ENCODE data around the gene PAK6.

Gene PAK6

DNA sequence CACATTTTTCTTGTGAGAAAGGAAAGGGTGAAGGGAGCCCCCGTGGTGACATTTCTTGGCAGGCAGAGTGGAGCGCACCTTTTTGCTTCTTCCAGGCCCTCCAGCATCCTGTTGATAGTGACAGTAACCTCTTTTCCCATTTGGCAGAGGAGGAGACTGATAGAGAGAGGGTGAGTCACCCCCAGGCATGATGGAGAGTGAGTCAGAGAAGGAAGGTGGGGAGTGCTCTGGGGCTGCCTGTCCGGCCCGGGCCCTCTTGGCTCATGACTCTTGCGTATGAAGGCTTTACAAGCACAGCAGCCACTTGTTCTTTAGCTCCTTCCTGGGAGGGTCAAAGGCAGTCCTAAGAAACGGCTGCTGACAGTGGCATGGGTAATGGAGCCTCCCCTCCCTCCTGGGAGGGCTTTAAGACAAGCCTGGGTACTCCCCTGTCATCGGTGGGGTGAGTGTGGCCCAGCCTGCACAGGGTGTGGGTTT lies 28.0 kb downstream of the PAK6 start:
- H3K27me3 ChIP-seq (replicated peaks; ENCODE audit: control insufficient read depth, insufficient read depth, low read length, poor library complexity, severe bottlenecking): no peaks in the 10 kb centered on the region
- H3K4me1 ChIP-seq (ENCODE audit: control insufficient read depth, insufficient read depth, low read length, poor library complexity, severe bottlenecking): no peaks in the 10 kb centered on the region
- no peak overlapping the region for H3K4me3 ChIP-seq (ENCODE audit: insufficient read depth, low read depth, low read length, poor library complexity, severe bottlenecking)
- DNase-seq: no peak
- H3K9me3 ChIP-seq (ENCODE audit: control insufficient read depth, low read length): no peaks in the 10 kb centered on the region
- H3K36me3 ChIP-seq (ENCODE audit: control insufficient read depth, insufficient read depth, low read length): no peaks in the 10 kb centered on the region
- no peak overlapping the region for H3K27ac ChIP-seq (ENCODE audit: insufficient read depth, low read length, poor library complexity, severe bottlenecking)

DNA sequence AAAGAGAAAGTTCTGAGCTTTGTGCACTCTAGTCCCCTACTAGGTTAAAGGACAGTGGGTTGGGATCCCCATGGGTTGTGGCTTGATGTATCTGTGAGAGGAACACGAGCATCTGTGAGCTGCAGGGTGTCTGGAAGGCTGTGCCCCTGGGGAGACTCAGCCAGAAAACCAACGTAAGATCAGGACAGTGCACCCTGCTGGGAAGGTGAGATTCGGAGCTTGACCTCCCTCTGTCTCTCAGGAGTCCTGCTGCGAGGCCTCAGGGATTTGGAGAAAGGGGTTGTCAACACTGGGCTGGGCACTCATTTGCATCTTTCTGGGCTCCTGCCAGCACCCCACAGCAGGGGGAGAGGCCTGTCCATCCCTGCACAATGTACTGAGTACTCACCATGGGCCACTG lies 28.8 kb downstream of the PAK6 start:
- no peak for DNase-seq
- H3K4me1 ChIP-seq (ENCODE audit: control insufficient read depth, insufficient read depth, low read length, poor library complexity, severe bottlenecking): no peaks in the 10 kb centered on the region
- no peaks in the 10 kb centered on the region for H3K27me3 ChIP-seq (replicated peaks; ENCODE audit: control insufficient read depth, insufficient read depth, low read length, poor library complexity, severe bottlenecking)
- H3K36me3 ChIP-seq (ENCODE audit: control insufficient read depth, insufficient read depth, low read length): no peaks in the 10 kb centered on the region
- no peaks in the 10 kb centered on the region for H3K9me3 ChIP-seq (ENCODE audit: control insufficient read depth, low read length)
- H3K27ac ChIP-seq (ENCODE audit: insufficient read depth, low read length, poor library complexity, severe bottlenecking): no peak overlapping the region
- H3K4me3 ChIP-seq (ENCODE audit: insufficient read depth, low read depth, low read length, poor library complexity, severe bottlenecking): no peak overlapping the region

DNA sequence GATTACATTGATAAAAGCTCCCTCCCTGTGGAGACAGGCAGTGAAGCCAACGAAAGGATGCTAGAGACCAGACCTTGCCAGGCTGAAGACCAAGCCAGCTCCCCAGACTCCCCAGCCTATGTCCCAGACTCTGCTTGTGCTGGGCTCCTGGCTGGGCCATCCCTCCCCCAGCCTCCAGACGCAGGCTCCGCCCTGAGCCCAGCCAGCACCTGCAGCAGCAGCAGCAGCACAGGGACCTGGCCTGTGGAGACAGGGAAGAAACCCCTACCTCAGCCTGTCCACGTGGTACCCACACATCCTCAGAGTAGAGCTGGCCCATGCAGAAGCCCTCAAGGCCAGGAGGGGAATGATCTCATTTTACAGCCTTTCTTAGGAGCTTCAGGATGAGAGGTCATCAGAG lies 30.7 kb downstream of the PAK6 start:
- Histone ChIP-seq H3K27ac (ENCODE audit: insufficient read depth, low read length, poor library complexity, severe bottlenecking) (no peak overlapping the region), H3K4me3 (ENCODE audit: insufficient read depth, low read depth, low read length, poor library complexity, severe bottlenecking) (no peak overlapping the region), H3K4me1 (ENCODE audit: control insufficient read depth, insufficient read depth, low read length, poor library complexity, severe bottlenecking) (no peaks in the 10 kb centered on the region), H3K9me3 (ENCODE audit: control insufficient read depth, low read length) (no peaks in the 10 kb centered on the region), H3K36me3 (ENCODE audit: control insufficient read depth, insufficient read depth, low read length) (no peaks in the 10 kb centered on the region), H3K27me3 (replicated peaks; ENCODE audit: control insufficient read depth, insufficient read depth, low read length, poor library complexity, severe bottlenecking) (no peaks in the 10 kb centered on the region)
- DNase-seq: no peak

DNA sequence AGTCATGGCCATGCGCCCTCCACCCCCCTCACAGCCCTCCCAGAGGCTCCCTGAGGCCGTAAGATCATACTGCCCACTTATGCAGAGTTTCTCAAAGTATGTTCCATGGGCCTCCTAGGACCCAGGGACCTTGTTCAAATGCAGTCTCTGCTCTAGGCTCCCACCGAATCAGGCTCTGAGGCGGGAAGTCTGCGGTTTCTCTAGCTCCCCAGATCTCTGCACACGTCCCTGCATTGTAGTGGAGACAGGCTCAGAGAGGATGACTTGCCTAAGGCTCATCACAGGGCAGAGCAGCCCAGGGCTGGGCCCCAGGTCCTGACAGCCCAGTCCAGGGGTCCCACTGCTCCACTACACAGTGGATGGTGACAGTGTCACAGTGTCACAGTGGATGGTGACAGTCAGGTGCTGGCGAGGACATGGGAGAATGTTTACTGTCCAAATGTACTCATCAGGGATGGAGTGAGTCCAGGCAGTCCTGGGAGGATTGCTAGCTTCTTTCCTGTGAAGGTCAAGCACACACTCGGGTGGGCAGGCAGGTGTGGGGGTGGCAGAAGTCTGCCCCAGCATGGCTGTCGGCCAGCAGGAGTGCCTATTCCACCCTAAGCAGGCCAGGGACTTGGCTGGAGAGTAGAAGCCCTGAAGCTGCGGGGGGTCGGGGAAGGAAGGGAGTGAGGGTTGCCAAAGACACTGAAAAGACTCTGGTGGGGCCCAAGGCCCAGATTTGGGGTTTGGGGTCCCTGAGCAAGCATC lies 31.6 kb downstream of the PAK6 start:
- no peak for DNase-seq
- no peak overlapping the region for H3K27ac ChIP-seq (ENCODE audit: insufficient read depth, low read length, poor library complexity, severe bottlenecking)
- H3K9me3 ChIP-seq (ENCODE audit: control insufficient read depth, low read length): no peaks in the 10 kb centered on the region
- H3K36me3 ChIP-seq (ENCODE audit: control insufficient read depth, insufficient read depth, low read length): no peaks in the 10 kb centered on the region
- H3K4me1 ChIP-seq (ENCODE audit: control insufficient read depth, insufficient read depth, low read length, poor library complexity, severe bottlenecking): no peaks in the 10 kb centered on the region
- H3K27me3 ChIP-seq (replicated peaks; ENCODE audit: control insufficient read depth, insufficient read depth, low read length, poor library complexity, severe bottlenecking): no peaks in the 10 kb centered on the region
- no peak overlapping the region for H3K4me3 ChIP-seq (ENCODE audit: insufficient read depth, low read depth, low read length, poor library complexity, severe bottlenecking)

DNA sequence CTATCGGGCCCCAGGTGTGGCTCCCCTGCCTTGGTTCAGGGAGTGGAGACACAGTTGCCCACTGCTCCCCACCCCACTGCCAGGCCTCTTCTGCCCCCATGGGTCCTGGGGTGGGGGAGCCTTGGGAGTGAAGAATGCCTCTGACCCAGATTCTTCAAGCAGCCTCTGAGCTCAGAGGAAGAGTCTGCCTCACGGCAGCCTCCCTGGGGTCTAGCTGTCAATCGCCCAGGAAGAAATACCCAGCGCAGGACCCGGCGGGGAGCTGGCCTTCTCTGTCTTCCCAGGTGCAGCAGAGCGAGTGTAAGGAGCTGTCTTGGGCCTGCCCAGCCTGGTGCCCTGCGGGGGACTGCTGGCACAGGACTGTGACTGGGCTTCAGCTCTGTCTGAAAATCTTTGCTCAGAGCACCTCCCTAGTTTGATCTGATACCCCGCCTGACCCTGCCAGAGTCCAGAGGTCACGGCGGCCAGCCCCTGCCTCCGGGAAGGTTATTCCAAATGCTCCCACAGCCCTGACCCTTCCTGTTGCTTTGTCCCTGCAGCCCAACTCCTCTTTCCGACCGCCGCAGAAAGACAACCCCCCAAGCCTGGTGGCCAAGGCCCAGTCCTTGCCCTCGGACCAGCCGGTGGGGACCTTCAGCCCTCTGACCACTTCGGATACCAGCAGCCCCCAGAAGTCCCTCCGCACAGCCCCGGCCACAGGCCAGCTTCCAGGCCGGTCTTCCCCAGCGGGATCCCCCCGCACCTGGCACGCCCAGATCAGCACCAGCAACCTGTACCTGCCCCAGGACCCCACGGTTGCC lies 33.0 kb downstream of the PAK6 start:
- no peaks in the 10 kb centered on the region for H3K27me3 ChIP-seq (replicated peaks; ENCODE audit: control insufficient read depth, insufficient read depth, low read length, poor library complexity, severe bottlenecking)
- no peak overlapping the region for H3K27ac ChIP-seq (ENCODE audit: insufficient read depth, low read length, poor library complexity, severe bottlenecking)
- H3K9me3 ChIP-seq (ENCODE audit: control insufficient read depth, low read length): no peaks in the 10 kb centered on the region
- no peaks in the 10 kb centered on the region for H3K4me1 ChIP-seq (ENCODE audit: control insufficient read depth, insufficient read depth, low read length, poor library complexity, severe bottlenecking)
- no peak overlapping the region for H3K4me3 ChIP-seq (ENCODE audit: insufficient read depth, low read depth, low read length, poor library complexity, severe bottlenecking)
- DNase-seq: no peak
- H3K36me3 ChIP-seq (ENCODE audit: control insufficient read depth, insufficient read depth, low read length): no peaks in the 10 kb centered on the region

DNA sequence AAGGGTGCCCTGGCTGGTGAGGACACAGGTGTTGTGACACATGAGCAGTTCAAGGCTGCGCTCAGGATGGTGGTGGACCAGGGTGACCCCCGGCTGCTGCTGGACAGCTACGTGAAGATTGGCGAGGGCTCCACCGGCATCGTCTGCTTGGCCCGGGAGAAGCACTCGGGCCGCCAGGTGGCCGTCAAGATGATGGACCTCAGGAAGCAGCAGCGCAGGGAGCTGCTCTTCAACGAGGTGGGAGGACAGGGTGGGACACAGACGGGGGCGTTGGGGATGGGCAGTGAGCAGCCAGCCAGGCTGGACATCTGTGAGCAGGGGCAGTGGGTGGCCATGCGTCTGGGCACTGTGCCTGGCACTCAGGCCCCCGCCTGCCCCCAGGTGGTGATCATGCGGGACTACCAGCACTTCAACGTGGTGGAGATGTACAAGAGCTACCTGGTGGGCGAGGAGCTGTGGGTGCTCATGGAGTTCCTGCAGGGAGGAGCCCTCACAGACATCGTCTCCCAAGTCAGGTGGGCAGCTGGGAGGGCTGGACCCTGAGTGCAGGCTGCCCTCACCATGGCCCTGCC lies 33.7 kb downstream of the PAK6 start:
- DNase-seq: no peak
- Histone ChIP-seq H3K4me1 (ENCODE audit: control insufficient read depth, insufficient read depth, low read length, poor library complexity, severe bottlenecking) (no peaks in the 10 kb centered on the region), H3K27me3 (replicated peaks; ENCODE audit: control insufficient read depth, insufficient read depth, low read length, poor library complexity, severe bottlenecking) (no peaks in the 10 kb centered on the region), H3K9me3 (ENCODE audit: control insufficient read depth, low read length) (no peaks in the 10 kb centered on the region), H3K36me3 (ENCODE audit: control insufficient read depth, insufficient read depth, low read length) (no peaks in the 10 kb centered on the region), H3K27ac (ENCODE audit: insufficient read depth, low read length, poor library complexity, severe bottlenecking) (no peak overlapping the region), H3K4me3 (ENCODE audit: insufficient read depth, low read depth, low read length, poor library complexity, severe bottlenecking) (no peak overlapping the region)

DNA sequence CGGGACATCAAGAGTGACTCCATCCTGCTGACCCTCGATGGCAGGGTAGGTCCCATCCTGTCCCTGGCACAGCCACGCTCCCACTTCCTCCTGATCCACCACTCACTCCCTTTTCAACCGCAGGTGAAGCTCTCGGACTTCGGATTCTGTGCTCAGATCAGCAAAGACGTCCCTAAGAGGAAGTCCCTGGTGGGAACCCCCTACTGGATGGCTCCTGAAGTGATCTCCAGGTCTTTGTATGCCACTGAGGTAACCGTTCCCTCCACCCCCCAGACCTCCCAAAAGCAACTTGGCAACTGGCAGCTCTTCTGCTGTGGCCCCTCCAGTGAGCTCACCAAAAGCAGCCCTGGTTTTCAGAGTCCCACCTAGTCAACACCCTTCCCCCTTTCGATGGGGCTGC lies 34.6 kb downstream of the PAK6 start:
- Histone ChIP-seq H3K4me3 (ENCODE audit: insufficient read depth, low read depth, low read length, poor library complexity, severe bottlenecking) (no peak overlapping the region), H3K27me3 (replicated peaks; ENCODE audit: control insufficient read depth, insufficient read depth, low read length, poor library complexity, severe bottlenecking) (no peaks in the 10 kb centered on the region), H3K4me1 (ENCODE audit: control insufficient read depth, insufficient read depth, low read length, poor library complexity, severe bottlenecking) (no peaks in the 10 kb centered on the region), H3K27ac (ENCODE audit: insufficient read depth, low read length, poor library complexity, severe bottlenecking) (no peak overlapping the region), H3K36me3 (ENCODE audit: control insufficient read depth, insufficient read depth, low read length) (no peaks in the 10 kb centered on the region), H3K9me3 (ENCODE audit: control insufficient read depth, low read length) (no peaks in the 10 kb centered on the region)
- DNase-seq: no peak

DNA sequence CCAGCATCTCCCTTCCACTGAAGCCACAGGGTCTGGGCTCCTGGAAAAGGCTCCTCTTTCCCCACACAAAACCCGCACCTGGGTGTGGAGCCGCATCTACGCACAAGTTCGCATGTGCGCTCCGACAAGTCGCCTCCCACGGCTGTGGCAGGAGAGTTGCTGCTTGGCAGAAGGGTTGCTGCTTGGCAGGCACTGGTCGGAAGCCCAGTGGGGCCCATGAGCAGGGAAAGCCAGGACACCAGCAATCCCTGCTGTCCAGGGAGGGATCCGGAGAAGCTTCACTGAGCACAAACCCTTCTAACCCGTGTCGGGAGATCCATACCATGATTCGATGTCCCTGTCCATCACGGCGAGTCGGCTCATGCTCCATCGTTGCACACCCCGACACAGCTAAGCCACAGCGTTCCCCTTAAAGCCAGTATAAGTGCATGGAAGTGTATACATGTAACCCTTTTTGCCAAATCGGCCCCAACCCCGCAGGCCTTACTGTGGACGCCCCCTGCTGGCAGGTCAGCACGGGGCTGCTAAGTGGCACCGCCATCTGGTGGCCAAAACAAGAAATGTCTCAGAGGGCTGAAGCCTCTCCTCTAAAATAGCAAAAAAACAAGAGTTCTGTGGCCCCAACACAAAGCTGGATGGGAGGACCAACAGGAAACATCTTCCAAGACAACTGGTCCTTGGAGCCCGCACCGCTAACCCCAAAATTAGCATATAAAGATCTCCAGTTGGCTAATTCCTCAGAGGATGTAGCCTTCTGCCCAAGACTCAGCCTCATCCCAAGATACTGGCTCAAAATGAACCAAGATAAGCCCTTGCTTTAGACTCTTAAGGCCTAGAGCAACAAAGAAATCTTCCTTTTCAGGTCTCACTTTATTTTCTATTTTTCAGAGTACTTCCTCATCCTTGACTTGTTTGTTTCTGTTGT lies 35.7 kb downstream of the PAK6 start:
- peaks cover 2% of the 10 kb centered on the region for H3K27me3 ChIP-seq (replicated peaks; ENCODE audit: control insufficient read depth, insufficient read depth, low read length, poor library complexity, severe bottlenecking)
- H3K36me3 ChIP-seq (ENCODE audit: control insufficient read depth, insufficient read depth, low read length): no peaks in the 10 kb centered on the region
- H3K27ac ChIP-seq (ENCODE audit: insufficient read depth, low read length, poor library complexity, severe bottlenecking): no peak overlapping the region
- H3K4me1 ChIP-seq (ENCODE audit: control insufficient read depth, insufficient read depth, low read length, poor library complexity, severe bottlenecking): peaks cover 3% of the 10 kb centered on the region
- no peak overlapping the region for H3K4me3 ChIP-seq (ENCODE audit: insufficient read depth, low read depth, low read length, poor library complexity, severe bottlenecking)
- DNase-seq: peak; percentile 71 to 81 (median 73)
- no peaks in the 10 kb centered on the region for H3K9me3 ChIP-seq (ENCODE audit: control insufficient read depth, low read length)

DNA sequence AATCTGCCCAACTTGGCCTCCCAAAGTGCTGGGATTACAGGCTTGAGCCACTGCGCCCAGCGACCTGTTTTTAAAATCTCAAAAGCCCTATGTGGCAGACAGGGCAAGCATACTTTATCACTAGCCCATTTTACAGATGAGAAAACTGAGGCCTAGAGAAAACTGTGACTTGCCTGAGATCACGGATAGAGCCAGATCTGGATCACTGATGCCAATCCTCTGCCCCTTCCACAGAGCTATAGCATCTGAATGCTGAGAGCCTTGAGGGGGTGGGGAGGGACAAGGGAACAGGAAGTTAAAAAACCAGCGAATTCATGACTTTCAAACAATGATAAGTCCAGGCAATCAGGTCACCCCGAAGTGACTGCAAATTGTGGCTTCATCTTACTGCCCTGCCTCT lies 36.7 kb downstream of the PAK6 start:
- Histone ChIP-seq H3K36me3 (ENCODE audit: control insufficient read depth, insufficient read depth, low read length) (no peaks in the 10 kb centered on the region), H3K27ac (ENCODE audit: insufficient read depth, low read length, poor library complexity, severe bottlenecking) (no peak overlapping the region), H3K9me3 (ENCODE audit: control insufficient read depth, low read length) (no peaks in the 10 kb centered on the region), H3K4me1 (ENCODE audit: control insufficient read depth, insufficient read depth, low read length, poor library complexity, severe bottlenecking) (peaks cover 3% of the 10 kb centered on the region), H3K27me3 (replicated peaks; ENCODE audit: control insufficient read depth, insufficient read depth, low read length, poor library complexity, severe bottlenecking) (peaks cover 3% of the 10 kb centered on the region), H3K4me3 (ENCODE audit: insufficient read depth, low read depth, low read length, poor library complexity, severe bottlenecking) (no peak overlapping the region)
- no peak for DNase-seq

Data from effector memory CD4-positive, alpha-beta T cell (primary cell).